Coronary artery (tissue), 2 donors: ENCODE measurements around the gene C14orf132.
"Not testable (repeated sequence)": the region's sequence is repeated elsewhere in the genome, so short reads cannot be mapped to it uniquely, and the experiment has no call there.

ENCODE experiments used
- DNase-seq: peaks from one replicate; pipeline ENCODE4 v3.0.0-alpha.2; 2017; ENCODE audit warnings: low spot score
- H3K27ac ChIP-seq, 2 donors: fragments of 200-600 bp; sonication (generic); one replicate each; pipeline ENCODE4 v1.5.1; 2016 to 2019
- H3K4me3 ChIP-seq: fragments of 200-600 bp; sonication (generic); 2 replicates; pipeline ENCODE4 v1.5.1; 2016; ENCODE audit warnings: mild to moderate bottlenecking, moderate library complexity
- CTCF ChIP-seq: fragments of 200-600 bp; sonication (generic); IDR thresholded peaks from one replicate; pipeline ENCODE4 v1.5.1; 2019; ENCODE audit warnings: antibody characterized with exemption

C14orf132 gene

GRCh38 chr14:96067985-96068930 lies 29.1 kb downstream of the C14orf132 start:
- no peak overlapping the region for H3K27ac ChIP-seq
- H3K4me3 ChIP-seq, result no peak overlapping the region
- TF ChIP-seq CTCF, result no peak
- peak; percentile 53 for DNase-seq

- Histone ChIP-seq H3K27ac (no peak overlapping the region), H3K4me3 (no peak overlapping the region)
- no peak for TF ChIP-seq CTCF
- DNase-seq, result peak; percentile 69
These were observed 30.3 kb downstream of the C14orf132 start for GRCh38 chr14:96069421-96069820.

DNA sequence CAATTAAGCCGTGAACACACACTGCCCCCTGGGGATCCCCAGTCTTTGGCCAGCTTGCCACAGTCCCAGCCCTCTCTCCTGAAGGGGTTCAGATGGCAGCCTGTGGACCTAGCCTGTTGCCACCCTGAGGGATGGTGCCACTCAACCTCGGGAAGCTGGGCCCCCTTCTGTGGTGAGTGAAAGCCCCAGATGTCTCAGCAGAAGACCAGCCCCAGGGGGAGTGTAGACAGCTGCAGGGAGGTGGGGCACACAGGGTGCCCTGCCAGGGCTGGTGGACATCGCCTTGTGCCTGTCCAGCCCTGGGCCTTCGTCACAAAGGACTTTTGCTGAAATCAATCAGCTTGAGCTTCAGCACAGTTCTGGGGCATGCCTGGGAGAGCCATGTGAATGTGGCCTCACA lies 32.4 kb downstream of the C14orf132 start:
- no peak for TF ChIP-seq CTCF
- DNase-seq, result peak; percentile 49

DNA sequence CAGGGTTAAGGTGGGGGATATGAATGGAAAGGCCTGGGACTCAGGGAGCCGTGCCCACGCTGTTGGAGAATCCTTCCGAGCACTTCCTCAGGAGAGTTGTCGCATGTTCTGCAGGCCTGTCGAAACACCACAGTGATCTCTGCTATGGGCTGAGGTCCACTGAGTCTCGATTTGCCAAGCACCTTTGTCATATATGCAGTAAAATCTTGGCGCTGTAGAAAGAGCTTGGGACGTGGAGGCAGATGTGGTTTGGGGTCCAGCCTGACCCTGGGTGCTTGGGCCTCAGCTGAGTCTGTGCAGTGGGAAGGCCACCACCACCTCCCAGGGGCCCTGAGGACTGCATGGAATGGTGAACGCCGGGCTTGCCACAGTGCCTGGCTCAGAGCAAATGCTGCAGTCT lies 32.9 kb downstream of the C14orf132 start:
- Histone ChIP-seq H3K27ac (no peak overlapping the region), H3K4me3 (no peak overlapping the region)
- peak; percentile 17 for DNase-seq
- TF ChIP-seq CTCF, result no peak

More for the DNA sequence above, 32.4 kb downstream of the C14orf132 start:
- H3K27ac ChIP-seq, result no peak overlapping the region
- H3K4me3 ChIP-seq, result no peak overlapping the region

DNA sequence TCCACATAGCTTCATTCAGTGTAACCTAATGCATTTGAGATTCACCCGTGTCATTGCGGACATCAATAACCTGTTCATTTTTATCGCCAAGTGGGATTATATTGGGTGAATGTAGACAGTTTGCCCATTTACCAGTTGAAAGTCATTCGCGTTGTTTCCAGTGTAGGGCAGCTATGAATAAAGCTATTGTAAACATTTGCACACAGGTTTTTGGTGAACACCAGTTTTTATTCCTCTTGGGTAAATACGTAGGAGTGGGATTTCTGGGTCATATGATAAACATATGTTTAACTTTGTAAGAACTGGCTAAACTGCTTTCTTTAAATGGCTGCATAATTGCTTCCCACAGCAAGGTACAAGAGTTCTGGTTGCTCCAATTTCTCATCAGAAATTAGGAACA lies 33.6 kb downstream of the C14orf132 start:
- DNase-seq, result no peak
- H3K27ac ChIP-seq, result no peak overlapping the region
- H3K4me3 ChIP-seq, result no peak overlapping the region
- TF ChIP-seq CTCF, result no peak

DNA sequence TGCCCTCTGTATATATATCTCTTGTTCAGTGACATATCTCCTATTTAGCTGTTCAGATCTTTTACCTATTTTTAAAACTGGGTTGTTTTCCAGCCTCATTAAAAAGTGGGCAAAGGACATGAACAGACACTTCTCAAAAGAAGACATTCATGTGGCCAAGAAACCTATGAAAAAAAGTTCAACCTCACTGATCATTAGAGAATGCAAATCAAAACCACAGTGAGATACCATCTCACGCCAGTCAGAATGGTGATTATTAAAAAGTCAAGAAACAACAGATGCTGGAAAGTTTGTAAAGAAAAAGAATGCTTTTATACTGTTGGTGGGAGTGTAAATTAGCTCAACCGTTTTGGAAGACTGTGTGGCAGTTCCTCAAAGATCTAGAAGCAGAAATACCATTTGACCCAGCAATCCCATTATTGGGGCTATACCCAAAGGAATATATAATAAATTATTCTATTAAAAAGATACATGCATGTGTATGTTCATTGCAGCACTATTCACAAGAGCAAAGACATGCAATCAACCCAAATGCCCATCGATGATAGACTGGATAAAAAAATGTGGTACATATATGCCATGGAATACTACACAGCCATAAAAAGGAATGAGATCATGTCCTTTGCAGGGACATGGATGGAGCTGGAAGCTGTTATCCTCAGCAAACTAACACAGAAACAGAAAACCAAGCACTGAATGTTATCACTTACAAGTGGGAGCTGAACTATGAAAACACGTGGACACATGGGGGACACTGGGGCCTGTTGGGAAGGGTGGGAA lies 34.3 kb downstream of the C14orf132 start:
- not testable (repeated sequence) for H3K4me3 ChIP-seq, H3K27ac ChIP-seq, DNase-seq

DNA sequence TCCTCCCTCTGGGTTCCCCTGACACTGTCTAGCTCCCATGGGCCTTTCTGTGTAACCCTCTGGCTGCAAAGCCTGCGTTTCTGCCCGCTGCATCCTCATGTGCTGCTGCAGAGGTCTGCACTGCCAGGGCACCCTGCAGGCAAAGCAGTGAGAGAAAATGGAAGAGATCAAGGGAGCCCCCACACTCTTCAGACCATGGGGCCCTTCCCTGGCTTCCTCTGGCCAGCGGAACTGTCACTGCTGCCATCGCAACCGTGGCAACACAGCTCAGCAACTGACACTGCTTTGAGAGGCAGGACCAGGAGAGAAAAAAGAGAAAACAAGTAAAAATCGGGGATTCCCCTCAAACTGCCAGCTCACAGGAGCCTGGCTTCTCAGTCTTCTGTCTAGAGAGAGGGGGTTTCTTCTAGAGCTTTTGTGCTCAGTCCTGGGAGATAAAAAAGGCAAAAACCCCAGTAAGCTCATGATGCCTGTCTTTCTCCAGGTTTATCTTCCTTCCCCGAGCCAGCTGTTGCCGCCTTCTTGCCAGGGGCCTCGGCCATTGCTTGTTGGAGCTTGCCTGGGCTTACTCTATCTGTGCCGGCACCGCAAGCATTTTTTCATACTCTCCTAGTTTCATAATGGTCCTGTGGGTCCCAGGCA lies 38.9 kb downstream of the C14orf132 start:
- no peak overlapping the region for H3K27ac ChIP-seq

More for the DNA sequence above, 38.9 kb downstream of the C14orf132 start:
- TF ChIP-seq CTCF, result no peak
- no peak for DNase-seq
- no peak overlapping the region for H3K4me3 ChIP-seq
